SK-N-MC (cell line): ENCODE measurements around the gene ALDH8A1.

Experiments used
- EZH2 ChIP-seq: fragments of 200-600 bp; sonication (generic); IDR thresholded peaks from one replicate; pipeline ENCODE4 v1.6.1; 2017; ENCODE audit warnings: antibody characterized with exemption
- FOXP2 ChIP-seq: optimal IDR thresholded peaks from 2 replicates; pipeline ENCODE3; 2011; ENCODE audit warnings: mild to moderate bottlenecking, moderate library complexity; ENCODE audit not compliant: insufficient read depth; ENCODE audit errors: extremely low read length, control extremely low read depth
- POLR2AphosphoS5 ChIP-seq: IDR thresholded peaks from 2 replicates; pipeline ENCODE4 v1.6.1; 2012; ENCODE audit warnings: mild to moderate bottlenecking, low read depth, low read length, borderline replicate concordance

DNA sequence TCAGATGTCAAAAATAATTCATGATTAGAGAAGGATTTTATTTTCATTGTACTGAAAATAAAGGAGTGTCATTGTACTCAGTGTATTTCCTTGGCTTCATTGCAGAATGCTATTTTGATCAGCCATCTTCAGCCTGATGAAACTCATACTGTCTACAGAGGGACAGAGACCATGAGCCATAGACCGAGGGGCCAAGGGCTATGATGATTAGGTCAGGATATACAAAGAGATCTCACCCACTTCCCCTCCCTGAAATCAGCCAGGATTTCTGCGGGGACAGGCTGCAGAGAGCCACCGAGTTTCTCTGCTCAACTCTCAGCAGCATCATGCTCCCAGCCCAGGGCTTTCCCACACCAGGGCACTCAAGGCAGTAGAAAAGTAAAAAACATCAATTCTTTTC lies 47.0 kb downstream of the ALDH8A1 start:
- TF ChIP-seq POLR2AphosphoS5 (no peak), EZH2 (no peak), FOXP2 (no peak)
